GM19397 (cell line): ENCODE results near the gene MLNR.
A peak's percentile ranks its signal among the peaks of the same experiment; 100 is the strongest.

Experiments
- ATAC-seq: cut with Tn5 transposase; IDR thresholded peaks from one replicate; pipeline ENCODE4 v1.9.1; 2021; ENCODE audit warnings: mild to moderate bottlenecking, moderate library complexity; ENCODE audit not compliant: unreplicated experiment

MLNR gene

DNA sequence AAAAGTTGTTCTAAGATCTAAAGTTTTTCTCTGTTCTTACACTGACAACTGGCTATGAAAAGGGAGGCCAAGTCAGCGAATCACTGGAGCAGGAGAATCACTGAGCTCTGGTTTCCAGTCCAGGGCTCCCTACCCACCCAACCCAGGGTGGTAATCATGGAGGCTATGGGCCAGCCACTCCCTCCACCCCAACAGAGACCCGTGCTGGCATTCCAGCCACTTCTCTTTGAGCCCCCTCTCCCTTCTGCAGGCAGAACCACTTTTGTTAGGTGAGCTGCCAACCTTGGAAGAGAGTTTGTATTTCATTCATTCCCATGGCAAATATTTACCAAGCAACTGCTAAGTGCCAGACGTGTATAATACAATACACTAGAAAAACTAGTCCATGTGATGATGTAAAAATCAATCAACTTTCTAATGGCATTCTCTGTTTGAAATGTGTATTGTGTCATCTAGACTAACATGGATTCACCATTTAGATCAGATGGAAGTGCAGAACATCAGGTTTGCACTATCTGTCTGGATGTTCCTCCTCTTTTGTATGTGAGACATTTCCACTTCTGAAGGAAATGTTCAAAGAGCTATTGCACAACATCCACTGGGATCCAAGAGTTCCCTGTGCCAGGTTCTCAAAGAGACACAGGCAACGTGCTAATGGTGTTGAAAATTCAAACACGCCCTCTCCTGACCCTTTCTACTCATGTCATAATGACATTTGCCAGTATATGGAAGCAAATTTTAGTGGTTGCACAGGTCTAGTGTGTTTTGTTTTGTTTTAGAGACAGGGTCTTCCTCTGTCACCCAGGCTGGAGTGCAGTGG, 5.3 kb downstream of the MLNR start:
- ATAC-seq = no peak

DNA sequence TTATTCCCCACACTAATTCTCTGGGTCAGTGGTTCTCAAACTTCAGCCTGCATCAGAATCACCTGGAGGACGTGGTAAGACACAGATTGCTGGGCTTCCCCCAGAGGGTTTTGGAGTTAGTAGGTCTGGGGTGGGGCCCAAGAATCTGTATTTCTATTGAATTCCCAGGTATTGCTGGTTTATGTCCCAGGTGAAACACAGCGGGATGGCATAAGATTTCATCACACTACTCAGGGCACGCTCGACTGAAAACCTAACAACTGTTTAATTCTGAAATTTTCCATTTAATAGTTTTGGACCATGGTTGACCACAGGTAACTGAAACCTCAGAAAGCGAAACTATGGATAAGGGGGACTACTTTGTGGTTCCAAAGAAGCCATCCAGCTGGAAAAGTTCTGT, 6.5 kb downstream of the MLNR start:
- ATAC-seq = no peak

DNA sequence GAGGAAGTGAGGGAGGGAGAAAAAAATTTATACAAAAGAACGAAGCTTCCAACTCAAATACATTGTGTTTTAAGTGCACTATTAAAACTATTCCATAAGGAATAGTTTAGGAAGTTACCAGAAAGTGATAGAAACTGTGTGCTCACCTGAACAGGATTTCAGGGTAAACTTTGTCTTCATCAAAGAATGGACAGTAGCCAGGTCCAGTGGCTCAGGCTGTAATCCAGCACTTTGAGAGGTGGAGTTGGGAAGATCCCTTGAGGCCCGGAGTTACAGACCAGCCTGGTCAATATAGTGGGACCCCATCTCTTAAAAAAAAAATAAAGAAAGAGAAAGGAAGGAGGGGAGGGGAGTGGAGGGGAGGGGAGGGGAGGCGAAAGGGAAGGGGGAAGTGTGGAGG, 14.6 kb downstream of the MLNR start:
- ATAC-seq = no peak

DNA sequence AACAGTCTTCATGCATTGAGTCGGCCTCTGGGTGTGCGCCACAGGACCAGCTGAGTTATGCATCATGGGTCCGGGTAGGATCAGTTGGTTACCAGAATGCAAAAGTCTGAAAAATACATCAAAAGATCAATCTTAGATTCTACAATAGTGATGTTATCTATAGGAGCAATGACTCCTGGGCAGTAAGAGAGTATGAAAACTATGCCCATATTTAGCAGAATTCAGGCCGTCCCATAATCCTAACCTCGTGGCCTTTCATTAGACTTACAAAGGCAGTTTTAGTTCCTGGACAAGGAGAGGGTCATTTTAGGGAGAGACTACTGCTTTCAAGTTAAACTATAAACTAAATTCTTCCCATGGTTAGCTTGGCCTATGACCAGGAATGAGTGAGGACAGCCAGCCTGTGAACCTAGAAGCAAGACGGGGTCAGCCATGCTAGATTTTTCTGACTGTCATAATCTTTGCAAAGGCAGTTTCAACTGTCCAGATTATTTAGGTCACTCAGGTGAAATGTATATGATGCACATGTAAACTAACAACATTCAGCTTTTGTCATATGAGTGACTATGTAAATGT, 15.8 kb downstream of the MLNR start:
- no peak for ATAC-seq

DNA sequence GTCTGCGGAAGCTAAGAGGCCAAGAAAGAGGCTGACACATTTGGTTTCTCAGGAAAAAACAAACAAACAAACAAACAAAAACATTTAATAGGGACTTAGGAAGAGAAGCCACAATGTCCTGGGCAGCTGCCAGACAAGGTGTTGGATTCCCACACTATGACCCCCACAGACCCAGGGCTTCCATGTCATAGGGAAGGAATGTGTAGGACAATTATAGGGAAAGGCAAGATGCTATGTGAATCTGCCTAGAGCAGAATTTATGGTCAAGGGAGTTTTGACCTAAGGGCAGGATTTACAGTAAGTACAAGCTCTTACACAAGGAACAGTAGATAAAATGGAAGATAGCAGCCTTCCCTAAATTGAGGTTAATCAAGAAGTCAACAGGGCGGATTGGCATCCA, 18.5 kb downstream of the MLNR start:
- ATAC-seq = no peak

DNA sequence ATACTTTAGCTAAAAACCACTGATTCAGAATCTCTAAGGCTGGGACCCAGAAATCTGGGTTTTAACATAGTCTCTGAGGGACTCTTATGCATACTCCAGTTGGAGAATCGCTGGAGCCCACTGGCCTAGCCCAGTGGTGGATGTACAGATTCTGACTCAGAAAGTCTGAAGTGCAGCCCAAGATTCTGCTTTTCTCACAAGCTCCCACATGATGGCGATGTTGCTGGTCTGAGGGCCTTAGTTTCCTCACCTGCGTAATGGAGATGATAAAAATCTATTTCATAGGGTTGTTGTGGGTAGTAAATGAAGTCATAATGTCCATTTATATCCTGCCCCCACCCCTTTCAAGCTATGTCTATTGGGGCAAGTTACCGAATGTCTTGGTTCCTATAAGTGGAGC, 19.9 kb downstream of the MLNR start:
- ATAC-seq = no peak

DNA sequence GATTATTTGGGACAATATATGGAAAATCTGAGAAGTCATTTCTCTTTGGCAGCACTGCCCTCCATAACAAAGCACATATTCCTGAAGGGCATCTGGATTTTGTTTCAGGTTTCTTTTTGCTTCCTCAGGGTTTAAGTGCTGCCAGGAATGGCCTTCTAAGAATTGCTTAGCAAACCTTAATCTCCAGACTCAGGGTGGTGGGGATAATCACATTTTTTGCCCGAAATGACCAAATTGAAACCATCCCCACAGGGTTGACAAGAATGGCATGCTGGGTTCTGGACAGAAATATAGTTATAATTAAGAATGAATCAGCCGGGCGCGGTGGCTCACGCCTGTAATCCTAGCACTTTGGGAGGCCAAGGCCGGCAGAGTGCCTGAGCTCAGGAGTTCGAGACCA, 21.2 kb downstream of the MLNR start:
- no peak for ATAC-seq

DNA sequence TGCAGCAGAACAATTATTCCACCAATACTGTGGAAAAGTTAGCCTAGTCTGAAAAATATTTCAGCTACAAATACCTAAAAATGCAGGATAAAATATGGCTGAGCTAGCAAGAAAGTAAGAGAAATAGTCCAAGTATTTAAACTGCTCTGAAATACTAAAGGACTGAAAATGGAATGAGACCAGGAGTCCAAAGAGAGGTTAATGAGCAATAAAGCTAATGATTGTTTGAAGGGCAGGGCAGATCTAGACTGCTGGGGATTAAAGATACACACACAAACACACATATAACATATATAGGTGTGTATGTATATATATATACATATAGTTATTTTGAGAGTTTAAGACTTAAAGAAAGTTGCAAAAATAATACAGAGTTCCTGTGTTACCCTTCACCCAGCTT, 25.0 kb downstream of the MLNR start:
- ATAC-seq = no peak

DNA sequence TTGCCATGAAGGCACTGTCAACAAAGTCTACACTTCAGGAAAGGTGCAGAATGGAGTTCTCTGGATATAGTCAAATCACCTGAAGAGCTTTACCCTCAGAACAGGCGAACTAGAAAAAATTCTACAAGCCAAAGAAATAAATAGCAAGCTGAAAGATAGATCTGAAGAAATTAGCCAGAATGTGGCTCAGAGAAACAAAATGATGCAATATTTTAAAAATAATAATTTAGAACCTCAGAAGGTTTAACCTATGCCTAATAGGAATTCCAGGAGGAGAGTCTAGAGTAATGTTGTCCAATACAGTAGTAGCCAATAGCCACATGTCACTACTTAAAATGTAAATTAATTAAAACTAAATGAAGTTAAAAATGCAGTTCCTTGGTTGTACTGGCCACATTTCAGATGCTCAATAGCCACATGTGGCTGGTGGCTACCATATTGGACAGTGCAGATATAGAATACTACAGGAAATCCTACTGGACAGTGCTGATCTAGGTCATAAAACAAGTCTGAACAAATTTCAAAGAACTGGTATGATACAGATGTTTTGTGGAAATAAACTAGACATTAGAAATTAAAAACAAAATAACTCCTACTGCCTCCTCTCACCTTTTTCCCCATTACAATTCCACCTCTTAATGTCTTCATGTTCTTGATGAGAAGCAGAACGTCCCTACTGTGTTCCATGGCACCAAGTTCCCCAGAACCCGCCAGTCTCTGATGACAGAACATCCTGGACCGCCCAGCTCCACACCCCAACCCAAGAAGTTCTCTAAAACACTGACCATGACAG, 26.9 kb downstream of the MLNR start:
- peak; percentile 36 for ATAC-seq

DNA sequence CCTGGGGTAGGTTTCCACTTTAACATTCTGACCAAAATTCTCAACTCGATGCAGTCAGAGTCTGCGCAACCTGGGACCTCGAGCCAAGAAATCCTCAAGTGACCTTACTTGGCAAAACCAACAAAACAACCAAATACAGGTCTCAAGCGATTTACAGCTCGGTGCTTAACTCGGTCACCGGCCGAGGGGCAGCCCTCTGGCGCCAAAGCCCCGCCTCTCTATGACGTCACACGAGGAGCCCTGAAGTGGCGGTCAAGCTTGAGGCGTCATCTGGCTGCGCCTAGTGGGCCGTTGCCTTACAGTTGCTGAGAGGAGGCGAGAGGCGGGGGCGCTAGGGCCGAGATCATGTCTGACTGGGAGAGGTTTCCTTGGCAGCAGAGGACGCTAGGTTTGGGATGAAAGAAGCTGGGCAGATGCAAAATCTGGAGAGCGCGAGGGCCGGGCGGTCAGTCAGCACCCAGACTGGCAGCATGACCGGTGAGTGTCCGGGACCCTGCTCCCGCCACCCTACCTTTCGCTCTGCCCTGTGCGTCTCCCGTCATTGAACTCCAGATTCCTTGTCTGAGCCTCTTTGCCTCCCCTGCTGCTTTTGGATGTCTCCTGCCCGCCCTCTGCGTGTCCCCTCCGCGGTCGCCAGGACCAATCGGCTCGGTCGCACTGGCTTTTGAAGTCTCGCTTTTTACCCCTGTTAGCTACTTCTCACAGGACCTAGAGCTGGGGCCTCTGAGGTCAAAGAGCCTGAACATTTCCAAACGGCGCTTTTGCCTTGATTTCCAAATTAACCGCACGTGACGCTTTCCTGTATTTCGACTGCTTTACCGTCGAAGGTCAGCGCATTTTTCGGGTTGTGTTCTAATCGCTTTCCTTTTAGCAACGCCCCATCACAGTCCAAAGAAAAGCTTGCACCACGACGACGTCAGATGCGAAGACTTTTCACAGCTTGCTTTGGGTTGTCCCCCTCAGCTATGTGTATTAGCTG, 27.8 kb downstream of the MLNR start, which contains the start of gene CDADC1:
Gene CDADC1 (plus strand): TSS at position 283 of the 979 bp plus-strand sequence. CDS start 113 bp downstream, at position 396.
- peak; percentile 97 for ATAC-seq

DNA sequence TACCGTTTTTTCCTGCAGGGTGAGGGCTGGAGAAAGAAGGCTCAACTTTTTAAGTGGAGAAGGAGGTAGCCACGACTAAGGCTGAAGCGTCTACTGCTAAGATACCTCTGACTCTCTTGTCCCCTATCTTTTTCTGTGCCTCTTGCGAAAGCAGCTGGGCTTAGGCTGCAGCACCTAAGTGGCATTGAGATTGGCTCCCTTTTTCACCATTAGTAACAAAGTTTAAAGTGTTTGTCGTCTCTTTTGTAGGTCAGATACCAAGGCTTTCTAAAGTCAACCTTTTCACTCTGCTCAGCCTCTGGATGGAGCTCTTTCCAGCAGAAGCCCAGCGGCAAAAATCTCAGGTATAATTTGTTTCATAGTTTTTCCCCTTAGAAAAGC, 28.5 kb downstream of the MLNR start:
- ATAC-seq = no peak

DNA sequence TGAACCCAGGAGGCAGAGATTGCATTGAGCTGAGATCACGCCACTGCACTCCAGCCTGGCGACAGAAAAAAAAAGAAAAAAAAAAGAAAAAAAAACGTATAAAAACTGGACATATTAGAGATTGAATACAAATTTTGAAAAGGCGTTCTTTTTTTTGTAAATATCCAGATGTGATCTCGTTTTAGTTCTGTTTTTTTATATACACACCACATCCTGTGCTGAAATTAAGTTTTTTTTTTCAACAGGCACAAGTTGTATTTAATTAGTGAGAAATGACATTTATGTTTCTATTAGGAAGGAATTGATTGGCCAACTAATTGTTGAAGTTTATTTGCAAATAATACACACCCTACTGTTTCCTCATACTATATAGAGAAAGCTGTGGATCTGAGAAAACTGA, 31.2 kb downstream of the MLNR start:
- ATAC-seq = no peak

DNA sequence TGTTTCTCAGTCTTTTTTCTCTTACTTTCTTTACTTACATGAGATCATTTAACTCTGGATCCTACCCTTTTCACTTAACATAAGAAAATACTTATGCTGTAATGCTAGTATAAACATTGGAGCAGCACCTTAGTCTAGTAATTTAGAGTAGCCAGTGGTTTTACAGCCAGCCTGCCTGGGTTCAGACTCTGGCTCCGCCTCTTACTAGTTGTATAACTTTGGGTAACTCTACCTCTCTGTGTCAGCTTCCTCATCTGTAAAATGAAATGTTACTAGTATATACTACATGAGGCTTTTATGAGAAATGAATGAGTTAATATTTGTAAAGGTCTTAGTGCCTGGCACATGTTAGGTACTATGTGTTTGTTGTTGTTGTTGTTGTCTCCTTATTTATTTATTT, 33.2 kb downstream of the MLNR start:
- no peak for ATAC-seq

DNA sequence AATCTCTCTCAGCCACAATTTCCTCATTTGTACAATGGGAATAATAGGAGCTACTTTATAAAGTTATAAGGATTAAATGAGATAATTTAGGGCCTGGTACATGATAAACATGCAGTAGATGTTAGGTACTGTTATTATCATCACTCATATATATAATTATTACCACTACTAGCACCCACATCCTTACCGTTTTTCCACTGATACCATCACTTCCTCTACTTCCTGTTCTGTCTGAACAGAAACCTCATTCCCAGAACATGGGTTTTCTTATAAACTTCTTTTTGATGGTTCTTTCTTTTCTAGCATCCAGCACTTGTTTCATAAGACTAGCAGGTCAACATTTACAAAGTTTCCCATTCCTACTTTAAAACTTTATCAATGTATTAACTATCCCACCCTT, 33.9 kb downstream of the MLNR start:
- no peak for ATAC-seq

DNA sequence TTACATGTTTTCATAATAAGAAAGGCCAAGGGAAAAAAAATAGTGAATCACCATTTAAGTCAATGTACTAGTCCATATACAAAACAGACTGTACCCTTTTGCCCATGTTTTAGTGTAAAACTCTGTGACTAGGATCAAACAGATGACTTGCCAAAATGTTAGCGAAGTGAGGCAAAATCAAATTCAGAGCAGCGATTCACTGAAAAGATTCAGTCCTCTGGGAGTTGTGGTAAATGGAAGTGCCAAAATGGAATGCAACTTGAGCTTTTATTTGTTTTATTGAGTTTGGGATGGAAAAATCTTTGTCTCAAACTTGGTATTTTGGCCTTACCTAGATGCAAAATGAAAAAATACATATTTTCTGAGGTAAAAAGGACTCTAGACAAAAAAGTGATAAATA, 36.7 kb downstream of the MLNR start:
- no peak for ATAC-seq

DNA sequence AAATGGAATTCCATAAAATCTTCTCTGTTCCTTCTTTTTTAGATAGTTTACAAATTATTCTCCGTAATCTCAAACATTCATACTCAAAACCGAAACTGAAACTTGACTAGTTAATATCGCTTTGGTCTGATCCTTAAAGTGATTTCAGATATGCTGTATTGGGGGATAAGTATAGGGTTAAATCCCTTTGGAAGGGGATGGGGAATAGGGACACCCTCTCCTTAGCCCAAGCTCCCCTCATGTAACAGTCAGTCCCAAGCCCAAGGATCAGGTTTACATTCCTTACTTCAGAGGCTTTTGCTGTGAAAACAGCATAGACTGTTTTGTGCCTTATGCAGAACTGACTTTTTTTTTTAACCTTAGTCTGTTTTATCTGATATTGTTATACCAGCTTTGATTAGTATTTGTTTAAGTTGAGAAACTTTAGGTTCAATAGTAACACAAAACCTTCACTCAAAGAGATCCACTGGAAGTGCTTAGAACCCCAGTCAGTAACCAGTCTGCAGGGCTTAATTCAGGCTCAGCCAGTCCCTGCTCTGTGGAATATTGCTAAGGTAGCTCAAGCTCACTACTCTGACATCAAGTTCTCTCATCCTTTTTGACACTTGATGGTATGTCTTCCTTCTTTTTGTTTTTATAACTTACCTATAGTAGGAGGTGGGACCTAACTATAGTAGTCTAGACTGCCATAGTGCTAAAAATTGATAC, 38.1 kb downstream of the MLNR start:
- ATAC-seq = no peak

DNA sequence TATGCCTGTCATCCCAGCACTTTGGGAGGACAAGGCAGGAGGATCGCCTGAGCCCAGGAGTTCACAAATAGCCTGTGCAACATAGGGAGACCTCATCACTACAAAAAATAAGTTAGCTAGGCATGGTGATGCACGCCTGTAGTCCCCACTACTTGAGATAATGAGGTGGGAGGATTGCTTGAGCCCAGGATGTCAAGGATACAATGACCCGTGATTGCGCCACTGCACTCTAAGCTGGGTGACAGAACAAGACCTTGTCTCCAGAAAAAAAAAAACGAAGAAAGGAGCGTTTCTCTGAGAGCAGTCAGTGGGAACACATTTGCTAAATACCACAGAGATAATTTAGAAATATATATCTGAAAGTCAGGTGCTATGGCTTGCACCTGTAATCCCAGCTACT, 39.4 kb downstream of the MLNR start:
- no peak for ATAC-seq

DNA sequence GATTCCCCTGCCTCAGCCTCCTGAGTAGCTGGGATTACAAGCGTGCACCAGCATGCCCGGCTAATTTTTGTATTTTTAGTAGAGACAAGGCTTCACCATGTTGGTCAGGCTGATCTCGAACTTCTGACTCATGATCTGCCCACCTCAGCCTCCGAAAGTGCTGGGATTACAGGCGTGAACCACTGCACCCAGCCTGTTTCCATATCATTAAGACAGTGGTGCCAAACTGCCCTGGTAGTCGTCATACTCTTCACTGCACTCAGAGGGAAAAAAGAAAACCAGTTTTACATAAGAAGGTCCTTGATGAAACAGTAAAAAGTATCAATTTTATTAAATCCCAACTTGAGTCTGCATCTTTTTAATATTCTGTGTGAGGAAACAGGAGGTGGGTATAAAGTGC, 42.5 kb downstream of the MLNR start:
- no peak for ATAC-seq

DNA sequence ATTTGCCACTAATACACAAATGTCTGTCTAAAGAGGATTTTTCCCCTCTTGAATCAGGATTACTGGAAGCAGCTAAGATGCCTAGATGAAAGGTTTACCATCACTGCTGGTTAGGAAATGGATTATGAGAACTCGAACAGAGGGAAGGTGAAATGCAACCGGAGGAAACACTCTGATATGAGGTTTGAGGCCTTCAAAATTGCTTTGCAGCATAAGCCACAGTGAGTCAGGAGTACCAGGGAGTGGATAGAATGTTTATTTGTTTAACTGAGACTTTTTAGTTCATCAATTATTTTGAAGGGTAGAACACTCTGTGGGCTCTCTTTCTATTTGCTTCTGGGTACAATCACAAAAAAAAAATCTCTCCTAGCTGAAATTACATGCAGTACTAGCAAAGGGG, 45.7 kb downstream of the MLNR start:
- ATAC-seq = no peak

DNA sequence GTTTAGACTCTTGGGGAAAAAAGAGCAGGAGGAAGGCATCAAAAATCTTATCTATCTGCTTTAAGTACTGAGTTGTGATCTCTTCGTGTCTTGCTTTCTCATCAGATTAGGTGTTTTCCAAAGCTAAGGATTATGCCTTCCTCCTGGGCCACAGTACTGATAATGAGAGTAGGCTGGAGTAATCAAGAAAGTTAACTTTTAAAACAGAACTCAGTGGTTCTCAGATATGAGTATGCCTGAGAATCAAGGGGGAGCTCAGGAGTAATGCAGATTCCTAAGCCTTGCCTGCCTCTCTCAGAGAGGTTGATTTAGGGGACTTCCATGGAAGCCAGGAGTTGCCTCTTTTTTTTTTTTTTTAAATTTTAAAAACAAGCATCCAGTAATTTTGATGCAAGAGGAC, 51.1 kb downstream of the MLNR start:
- no peak for ATAC-seq
